ENCODE measurements around the gene SBK1. TPM values are rescaled to one million over a fixed set of nuclear protein-coding genes. Genes with fewer than 3 reads are reported as not detected.

The SBK1 gene
- total and polyA plus RNA-seq, 10 of the 15 experiments (the other 5 are each of a cell fraction or from before 2014, with no cell fraction given) = 0.04 to 0.26 (median 0.06) TPM; not detected in 4

- ChIA-PET CTCF (interaction anchor here (3.3 kb wide), 1 partner anchor 35 kb away, joined by 17 read pairs; no protein-coding TSS in a partner anchor), POLR2A (no interaction called here), SMC1A (ENCODE audit: uncharacterized antibody, unreplicated experiment) (interaction anchor here (2.1 kb wide), 1 partner anchor 35 kb away, joined by 6 read pairs; no protein-coding TSS in a partner anchor), RAD21 (ENCODE audit: unreplicated experiment) (interaction anchor here (0.8 kb wide), 1 partner anchor 32 kb away, joined by 3 read pairs; no protein-coding TSS in a partner anchor)
- H3K9ac ChIP-seq (ENCODE audit: control insufficient read depth, insufficient read depth, low read length) = no peak overlapping the region
- no peaks in the 10 kb centered on the region for H3K27me3 ChIP-seq (replicated peaks in 1 of 2; ENCODE audit: control insufficient read depth in 2 of 2, insufficient read depth in 2 of 2, low read length in 1 of 2)
- H3K4me3 ChIP-seq = no peak overlapping the region
- no peaks in the 10 kb centered on the region for H3K9me3 ChIP-seq (replicated peaks; ENCODE audit: control insufficient read depth, insufficient read depth, low read length)
- no TSS peak for BruUV-seq (replicated peaks)
- peaks cover 2% of the 10 kb centered on the region; the same call in 1 of the 2 replicates for H3K4me1 ChIP-seq (ENCODE audit: control insufficient read depth, insufficient read depth, low read length)
- H3K27ac ChIP-seq (ENCODE audit: control insufficient read depth, insufficient read depth) = no peak overlapping the region
- WGBS (ENCODE audit: insufficient coverage, insufficient replicate concordance, low lambda C conversion rate, missing lambda C conversion rate) = 3% methylated on average over 6 of the region's 8 CpGs
- H4K20me1 ChIP-seq (ENCODE audit: control insufficient read depth, insufficient read depth) = no peaks in the 10 kb centered on the region
- in situ Hi-C loops (cut with MboI) (no loop called here), intact Hi-C loops (cut with micrococcal nuclease; ENCODE audit: unreplicated experiment) (no loop called here)
- H3K4me2 ChIP-seq (ENCODE audit: control insufficient read depth, insufficient read depth) = no peak overlapping the region
- no peaks in the 10 kb centered on the region for H3K79me2 ChIP-seq (ENCODE audit: control insufficient read depth, insufficient read depth, low read length)
- H3K36me3 ChIP-seq (ENCODE audit: control insufficient read depth in 2 of 2, insufficient read depth in 2 of 2, low read length in 1 of 2) = no peaks in the 10 kb centered on the region
- no peak overlapping the region for H2AFZ ChIP-seq (ENCODE audit: control insufficient read depth, low read depth, low read length)
- no peak for FAIRE-seq
- no peak for TF ChIP-seq USF2 (IDR thresholded peaks at IDR 0.05; ENCODE audit: borderline replicate concordance, low read depth, low read length)
- TF ChIP-seq SMARCA5 (IDR thresholded peaks at IDR 0.05) = no peak
- no peak for TF ChIP-seq RELB (IDR thresholded peaks at IDR 0.05; ENCODE audit: low read depth)
- no peak for TF ChIP-seq ESRRA (IDR thresholded peaks at IDR 0.05; ENCODE audit: low read length)
- no peak for TF ChIP-seq WRNIP1 (IDR thresholded peaks at IDR 0.05; ENCODE audit: borderline replicate concordance, low read depth, low read length)
- no peak for TF ChIP-seq PAX5 (IDR thresholded peaks at IDR 0.05; ENCODE audit: borderline replicate concordance, low read depth, low read length)
- TF ChIP-seq ZBTB11 (CRISPR knock-in tag; IDR thresholded peaks at IDR 0.05) = no peak
- TF ChIP-seq POLR2A (IDR thresholded peaks at IDR 0.05; ENCODE audit: low read depth, low read length) = no peak
- no peak for TF ChIP-seq NBN (IDR thresholded peaks at IDR 0.05)
- no peak for TF ChIP-seq CREM (IDR thresholded peaks at IDR 0.05; ENCODE audit: low read depth)
- TF ChIP-seq ZZZ3 (IDR thresholded peaks at IDR 0.05; ENCODE audit: control insufficient read depth, insufficient read length, low read depth) = no peak
- no peak for TF ChIP-seq PML (IDR thresholded peaks at IDR 0.05; ENCODE audit: low read length)
- no peak for TF ChIP-seq NFXL1 (IDR thresholded peaks at IDR 0.05; ENCODE audit: borderline replicate concordance)
- DNase-seq (ENCODE audit: low read depth, low spot score) = no peak
- ATAC-seq = no peak
Observed at GRCh38 chr16:28282045-28282444, 10.3 kb upstream of the SBK1 start.

Data from GM12878 (cell line).